Dendritic cell treated with granulocyte-macrophage colony-stimulating factor and Interleukin-4, amounts not matched to agents 40 ng/mL and 50 ng/mL, for 4 days (primary cell): ENCODE data around the gene SPOUT1.
"Not testable (repeated sequence)": the region's sequence is repeated elsewhere in the genome, so short reads cannot be mapped to it uniquely, and the experiment has no call there.

Source experiments
- H3K27ac Mint-ChIP-seq: one replicate; pipeline ENCODE4 v1.8.0; 2022; ENCODE audit warnings: mild to moderate bottlenecking, mixed read lengths
- H3K27me3 Mint-ChIP-seq: one replicate; pipeline ENCODE4 v1.8.0; 2022; ENCODE audit warnings: mild to moderate bottlenecking, mixed read lengths
- H3K36me3 Mint-ChIP-seq: one replicate; pipeline ENCODE4 v1.8.0; 2022; ENCODE audit warnings: low read depth, mixed read lengths
- H3K4me1 Mint-ChIP-seq: one replicate; pipeline ENCODE4 v1.8.0; 2022; ENCODE audit warnings: low read depth, mixed read lengths
- H3K4me3 Mint-ChIP-seq: one replicate; pipeline ENCODE4 v1.8.0; 2022; ENCODE audit warnings: mild to moderate bottlenecking, moderate library complexity, mixed read lengths
- H3K9me3 Mint-ChIP-seq: one replicate; pipeline ENCODE4 v1.8.0; 2022; ENCODE audit warnings: mixed read lengths
- intact Hi-C: fragments of 100-400 bp; cut with micrococcal nuclease; formaldehyde crosslinking; loops from one replicate; pipeline ENCODE4 v1.15.0; 2022

SPOUT1 gene, protein sequence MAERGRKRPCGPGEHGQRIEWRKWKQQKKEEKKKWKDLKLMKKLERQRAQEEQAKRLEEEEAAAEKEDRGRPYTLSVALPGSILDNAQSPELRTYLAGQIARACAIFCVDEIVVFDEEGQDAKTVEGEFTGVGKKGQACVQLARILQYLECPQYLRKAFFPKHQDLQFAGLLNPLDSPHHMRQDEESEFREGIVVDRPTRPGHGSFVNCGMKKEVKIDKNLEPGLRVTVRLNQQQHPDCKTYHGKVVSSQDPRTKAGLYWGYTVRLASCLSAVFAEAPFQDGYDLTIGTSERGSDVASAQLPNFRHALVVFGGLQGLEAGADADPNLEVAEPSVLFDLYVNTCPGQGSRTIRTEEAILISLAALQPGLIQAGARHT

DNA sequence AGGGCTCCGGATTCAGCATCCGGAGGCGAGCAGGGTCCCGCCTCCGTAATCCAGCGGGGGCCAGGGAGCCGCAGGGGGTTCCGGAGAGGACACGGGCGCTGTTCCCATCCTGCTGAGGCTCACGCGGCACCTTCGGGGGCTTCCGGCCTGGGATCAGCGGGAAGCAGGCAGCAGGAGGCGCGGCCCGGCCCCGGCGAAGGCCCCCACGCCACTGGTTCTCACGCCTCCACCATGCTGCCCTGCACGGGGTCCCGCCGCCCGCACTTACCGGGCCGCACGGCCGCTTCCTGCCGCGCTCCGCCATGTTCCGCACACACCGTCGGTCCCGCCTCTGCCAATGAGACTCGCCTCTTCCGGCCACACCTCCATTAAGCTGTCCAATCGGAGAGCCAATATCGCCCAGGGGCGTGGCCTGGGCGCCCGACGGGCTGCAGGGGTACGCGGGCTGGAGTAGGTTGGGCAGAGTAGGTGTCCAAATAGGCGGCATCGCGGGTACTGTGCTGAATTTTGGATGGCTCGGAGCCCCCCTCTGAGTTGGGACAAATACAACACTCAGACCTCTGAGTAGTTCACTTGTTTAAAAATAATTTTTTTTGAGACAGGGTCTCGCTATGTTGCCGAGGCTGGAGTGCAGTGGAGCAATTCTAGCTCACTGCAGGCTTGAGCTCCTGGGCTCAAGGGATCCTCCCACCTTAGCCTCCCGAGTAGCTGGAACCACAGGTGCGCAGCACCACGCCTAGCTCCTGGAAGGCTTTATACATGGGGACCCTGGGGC is at the start of gene SPOUT1:
Gene SPOUT1 (minus strand): TSS at position 318 of the 775 bp plus-strand sequence. CDS start 14 bp downstream, at position 304.
- H3K4me1 Mint-ChIP-seq, result peaks cover 12% of the 10 kb centered on the region
- H3K4me3 Mint-ChIP-seq, result peak within 1 kb of the TSS; percentile 85
- H3K36me3 Mint-ChIP-seq, result peaks cover 49% of the 10 kb centered on the region
- peak within 1 kb of the TSS; percentile 85 for H3K27ac Mint-ChIP-seq
- intact Hi-C loops, result no loop called here
- H3K27me3 Mint-ChIP-seq, result no peaks in the 10 kb centered on the region
- H3K9me3 Mint-ChIP-seq, result no peaks in the 10 kb centered on the region

DNA sequence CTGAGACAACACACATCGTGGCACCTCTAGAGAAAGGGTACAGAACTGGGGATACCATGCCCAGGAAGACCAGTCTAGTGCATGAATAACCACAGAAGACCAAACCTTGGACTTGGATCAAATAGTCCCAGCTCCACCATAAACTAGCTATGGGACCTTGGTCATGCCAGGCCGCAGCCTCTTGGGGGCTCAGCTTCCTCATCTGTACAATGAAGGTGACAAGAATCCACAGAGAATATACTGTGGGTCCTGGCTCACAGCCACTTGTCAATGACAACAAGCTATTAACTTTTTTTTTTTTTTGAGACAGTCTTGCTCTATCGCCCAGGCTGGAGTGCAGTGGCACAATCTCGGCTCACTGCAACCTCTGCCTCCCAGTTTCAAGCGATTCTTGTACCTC is 48.3 kb upstream of the SPOUT1 start:
- intact Hi-C loops, result no loop called here
- Mint-ChIP-seq H3K9me3 (no peaks in the 10 kb centered on the region), H3K36me3 (peaks cover 15% of the 10 kb centered on the region), H3K27me3 (no peaks in the 10 kb centered on the region), H3K4me3 (no peak overlapping the region), H3K27ac (no peak overlapping the region), H3K4me1 (peaks cover 44% of the 10 kb centered on the region)

DNA sequence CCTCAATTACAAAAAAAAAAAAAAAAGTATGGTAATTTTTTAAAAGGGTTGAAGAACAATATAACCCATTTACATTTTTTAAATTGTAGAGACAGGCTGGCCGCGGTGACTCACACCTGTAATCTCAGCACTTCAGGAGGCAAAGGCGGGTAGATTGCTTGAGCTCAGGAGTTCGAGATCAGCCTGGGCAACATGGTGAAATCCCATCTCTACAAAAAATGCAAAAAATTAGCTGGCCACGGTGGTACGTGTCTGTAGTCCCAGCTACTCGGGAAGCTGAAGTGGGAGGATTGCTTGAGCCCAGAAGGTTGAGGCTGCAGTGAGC is 41.3 kb upstream of the SPOUT1 start:
- intact Hi-C loops, H3K36me3 Mint-ChIP-seq: not testable (repeated sequence)

DNA sequence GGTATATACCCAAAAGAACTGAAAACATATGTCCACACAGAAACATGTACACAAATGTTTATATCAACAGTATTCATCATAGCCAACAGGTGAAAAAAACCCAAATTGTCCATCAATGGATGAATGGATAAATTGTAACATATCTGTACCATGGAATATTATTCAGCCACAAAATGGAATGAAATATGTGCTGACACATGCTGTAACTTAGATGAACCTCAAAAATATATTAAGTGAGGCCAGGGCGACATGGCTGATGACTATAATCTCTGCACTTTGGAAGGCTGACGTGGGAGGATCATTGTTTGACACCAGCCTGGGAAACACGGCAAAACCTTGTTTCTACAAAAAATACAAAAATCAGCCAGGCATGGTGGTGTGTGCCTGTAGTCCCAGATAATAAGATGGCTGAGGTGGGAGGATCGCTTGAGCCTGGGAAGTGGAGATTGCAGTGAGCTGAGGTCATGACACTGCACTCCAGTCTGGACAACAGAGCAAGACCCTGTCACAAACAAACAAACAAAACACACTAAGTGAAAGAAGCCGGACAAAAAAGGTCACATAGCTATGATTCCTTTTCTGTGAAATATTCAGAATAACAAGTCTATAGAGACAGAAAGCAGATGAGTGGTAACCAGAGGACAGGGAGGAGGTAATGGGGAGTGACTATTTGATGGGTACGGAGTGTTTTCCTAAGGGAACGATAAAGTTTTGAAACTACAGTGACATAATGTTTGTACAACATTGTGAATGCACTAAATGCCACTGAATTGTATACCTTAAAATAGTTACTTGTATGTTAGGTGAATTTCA is 40.7 kb upstream of the SPOUT1 start:
- intact Hi-C loops, result no loop called here

More for the DNA sequence above, 41.3 kb upstream of the SPOUT1 start:
- H3K9me3 Mint-ChIP-seq, H3K27ac Mint-ChIP-seq, H3K27me3 Mint-ChIP-seq, H3K4me3 Mint-ChIP-seq: not testable (repeated sequence)
- H3K4me1 Mint-ChIP-seq, result peaks cover 11% of the 10 kb centered on the region

DNA sequence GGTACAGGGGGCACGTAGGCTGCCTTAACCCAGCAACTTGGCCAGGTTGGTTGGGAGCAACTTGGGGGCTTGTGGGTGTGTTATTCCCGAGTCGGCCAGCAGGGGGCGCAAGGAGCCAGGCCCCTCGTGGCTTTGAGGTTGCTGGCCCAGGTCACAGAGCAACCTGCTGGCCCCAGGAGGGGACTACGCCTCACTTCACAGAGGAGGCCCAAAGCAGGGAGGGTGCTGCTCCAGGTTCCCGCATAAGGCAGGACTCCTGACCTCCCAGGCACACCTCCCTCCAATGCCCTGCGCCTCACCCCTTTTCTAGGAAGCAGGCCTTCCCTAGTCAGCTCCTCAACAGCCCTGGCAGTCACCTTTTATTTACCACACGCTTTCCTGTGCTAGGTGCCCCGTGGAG is 34.1 kb upstream of the SPOUT1 start:
- Mint-ChIP-seq H3K9me3 (no peaks in the 10 kb centered on the region), H3K27me3 (no peaks in the 10 kb centered on the region), H3K27ac (no peak overlapping the region), H3K36me3 (no peaks in the 10 kb centered on the region), H3K4me1 (peaks cover 24% of the 10 kb centered on the region), H3K4me3 (no peak overlapping the region)
- intact Hi-C loops, result loop anchor here (1.0 kb wide), 1 partner anchor 65 kb away; no protein-coding TSS in a partner anchor

More for the DNA sequence above, 40.7 kb upstream of the SPOUT1 start:
- H3K4me1 Mint-ChIP-seq, result peaks cover 11% of the 10 kb centered on the region
- H3K36me3 Mint-ChIP-seq, result peaks cover 6% of the 10 kb centered on the region
- H3K27ac Mint-ChIP-seq, result no peak overlapping the region
- H3K4me3 Mint-ChIP-seq, result no peak overlapping the region
- no peaks in the 10 kb centered on the region for H3K27me3 Mint-ChIP-seq
- no peaks in the 10 kb centered on the region for H3K9me3 Mint-ChIP-seq

DNA sequence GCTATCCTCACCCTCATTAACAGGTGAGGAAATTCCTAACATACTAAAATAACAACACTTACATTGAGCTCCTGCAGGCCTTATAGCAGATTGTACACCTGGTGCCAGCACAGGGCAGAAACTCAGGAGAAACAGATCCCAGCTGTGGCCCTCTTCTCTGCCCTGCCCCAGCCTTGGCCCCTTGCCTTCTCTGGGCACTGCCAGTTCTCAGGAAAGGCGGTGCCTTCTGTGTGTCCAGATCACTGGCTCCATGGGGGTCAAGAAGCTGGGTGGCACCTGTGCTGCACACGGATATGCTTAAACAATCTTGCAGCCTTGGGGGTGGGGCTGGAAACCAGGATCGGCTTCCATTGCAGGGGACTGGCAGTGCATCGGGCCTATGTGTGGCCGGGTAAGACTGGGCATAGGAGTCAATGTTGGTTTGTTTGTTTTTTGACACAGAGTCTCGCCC is 32.8 kb upstream of the SPOUT1 start:
- intact Hi-C loops, result no loop called here
- no peaks in the 10 kb centered on the region for H3K27me3 Mint-ChIP-seq

DNA sequence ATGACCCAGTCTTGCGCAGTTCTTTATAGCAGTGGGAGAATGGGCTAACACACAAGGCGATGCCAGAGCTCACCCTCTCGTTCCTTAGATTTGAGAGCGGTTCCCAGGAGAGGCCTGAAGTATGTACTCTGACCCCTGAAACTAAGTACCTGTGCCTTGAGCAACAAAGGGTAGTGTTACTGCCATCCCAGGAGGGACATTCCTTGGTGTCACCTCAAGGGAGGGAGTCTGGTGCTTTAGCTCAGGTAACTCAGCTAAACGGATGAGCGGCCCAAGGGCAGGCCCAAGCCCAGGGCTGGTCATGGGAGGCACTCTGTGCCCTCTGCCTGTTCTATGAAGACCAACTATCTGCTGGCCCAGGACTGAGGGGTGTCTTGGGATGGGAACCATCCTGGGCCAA is 31.9 kb upstream of the SPOUT1 start:
- Mint-ChIP-seq H3K27ac (peak overlapping the region; percentile 72), H3K4me1 (peaks cover 24% of the 10 kb centered on the region), H3K27me3 (no peaks in the 10 kb centered on the region), H3K9me3 (no peaks in the 10 kb centered on the region), H3K4me3 (no peak overlapping the region), H3K36me3 (no peaks in the 10 kb centered on the region)
- intact Hi-C loops, result no loop called here

More for the DNA sequence above, 32.8 kb upstream of the SPOUT1 start:
- H3K9me3 Mint-ChIP-seq, result no peaks in the 10 kb centered on the region
- no peak overlapping the region for H3K4me3 Mint-ChIP-seq
- H3K4me1 Mint-ChIP-seq, result peaks cover 24% of the 10 kb centered on the region
- no peaks in the 10 kb centered on the region for H3K36me3 Mint-ChIP-seq
- peak overlapping the region; percentile 72 for H3K27ac Mint-ChIP-seq

DNA sequence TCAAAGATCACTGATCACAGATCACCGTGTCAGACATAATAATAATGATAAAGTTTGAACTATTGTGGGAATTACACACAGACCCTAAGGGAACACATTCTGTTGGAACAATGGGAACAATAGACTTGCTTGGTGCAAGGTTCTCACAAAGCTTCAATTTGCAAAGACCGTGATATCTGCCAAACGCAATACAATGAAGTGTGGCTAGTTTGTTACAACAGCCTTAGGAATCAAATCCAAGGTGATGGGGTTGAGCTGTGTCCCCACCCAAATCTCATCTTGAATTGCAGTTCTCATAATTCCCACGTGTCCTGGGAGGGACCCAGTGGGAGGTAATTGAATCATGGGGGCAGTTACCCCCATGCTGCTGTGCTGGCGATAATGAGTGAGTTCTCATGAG is 31.3 kb upstream of the SPOUT1 start:
- H3K9me3 Mint-ChIP-seq, result no peaks in the 10 kb centered on the region
- no peak overlapping the region for H3K4me3 Mint-ChIP-seq
- no peaks in the 10 kb centered on the region for H3K27me3 Mint-ChIP-seq
- no peaks in the 10 kb centered on the region for H3K36me3 Mint-ChIP-seq
- H3K4me1 Mint-ChIP-seq, result peaks cover 24% of the 10 kb centered on the region
- intact Hi-C loops, result no loop called here
- peak overlapping the region; percentile 72 for H3K27ac Mint-ChIP-seq

DNA sequence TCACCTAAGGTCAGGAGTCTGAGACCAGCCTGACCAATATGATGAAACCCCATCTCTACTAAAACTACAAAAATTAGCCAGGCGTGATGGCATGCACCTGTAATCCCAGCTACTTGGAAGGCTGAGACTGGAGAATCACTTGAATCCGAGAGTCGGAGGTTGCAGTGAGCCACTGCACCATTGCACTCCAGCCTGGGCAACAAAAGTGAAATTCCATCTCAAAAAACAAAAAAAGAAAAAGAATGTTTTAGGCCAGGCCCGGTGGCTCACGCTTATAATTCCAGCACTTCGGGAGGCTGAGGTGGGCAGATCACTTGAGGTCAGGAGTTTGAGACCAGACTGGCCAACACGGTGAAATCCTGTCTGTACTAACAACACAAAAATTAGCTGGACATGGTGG is 28.9 kb upstream of the SPOUT1 start:
- H3K27ac Mint-ChIP-seq, intact Hi-C loops: not testable (repeated sequence)

DNA sequence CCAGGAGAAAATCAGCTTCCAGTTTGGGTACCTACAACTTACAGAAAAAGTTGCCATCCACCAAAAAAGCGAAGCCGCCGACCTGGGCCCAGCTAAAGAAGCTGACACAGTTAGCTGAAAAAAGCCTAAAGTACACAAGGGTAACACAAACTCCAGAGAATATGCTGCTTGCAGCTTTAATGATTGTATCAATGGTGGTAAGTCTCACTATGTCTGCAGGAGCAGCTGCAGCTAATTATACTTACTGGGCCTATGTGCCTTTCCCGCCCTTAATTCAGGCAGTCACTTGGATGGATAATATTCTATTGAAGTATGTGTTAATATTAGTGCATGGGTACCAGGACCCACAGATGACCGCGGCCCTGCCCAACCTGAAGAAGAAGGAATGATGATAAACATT is 24.9 kb upstream of the SPOUT1 start:
- intact Hi-C loops, result not testable (repeated sequence)

More for the DNA sequence above, 28.9 kb upstream of the SPOUT1 start:
- peaks cover 19% of the 10 kb centered on the region for H3K4me1 Mint-ChIP-seq
- not testable (repeated sequence) for H3K27me3 Mint-ChIP-seq, H3K4me3 Mint-ChIP-seq, H3K9me3 Mint-ChIP-seq, H3K36me3 Mint-ChIP-seq

DNA sequence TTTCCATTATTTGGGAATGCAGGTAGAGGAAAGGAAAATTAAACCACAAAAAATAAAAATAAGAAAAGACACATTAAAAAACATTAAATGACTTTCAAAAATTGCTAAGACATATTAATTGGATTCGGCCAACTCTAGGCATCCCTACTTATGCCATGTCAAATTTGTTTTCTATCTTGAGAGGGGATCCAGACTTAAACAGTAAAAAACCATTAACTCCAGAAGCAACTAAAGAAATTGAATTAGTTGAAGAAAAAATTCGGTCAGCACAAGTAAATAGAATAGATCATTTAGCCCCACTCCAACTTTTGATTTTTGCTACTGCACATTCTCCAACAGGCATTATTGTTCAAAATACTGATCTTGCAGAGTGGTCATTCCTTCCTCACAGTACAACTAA is 23.1 kb upstream of the SPOUT1 start:
- H3K27me3 Mint-ChIP-seq, H3K27ac Mint-ChIP-seq, intact Hi-C loops, H3K4me3 Mint-ChIP-seq, H3K4me1 Mint-ChIP-seq, H3K36me3 Mint-ChIP-seq: not testable (repeated sequence)
- H3K9me3 Mint-ChIP-seq, result peaks cover 17% of the 10 kb centered on the region

More for the DNA sequence above, 24.9 kb upstream of the SPOUT1 start:
- not testable (repeated sequence) for H3K4me3 Mint-ChIP-seq, H3K27ac Mint-ChIP-seq, H3K27me3 Mint-ChIP-seq, H3K4me1 Mint-ChIP-seq, H3K36me3 Mint-ChIP-seq
- H3K9me3 Mint-ChIP-seq, result peaks cover 17% of the 10 kb centered on the region

DNA sequence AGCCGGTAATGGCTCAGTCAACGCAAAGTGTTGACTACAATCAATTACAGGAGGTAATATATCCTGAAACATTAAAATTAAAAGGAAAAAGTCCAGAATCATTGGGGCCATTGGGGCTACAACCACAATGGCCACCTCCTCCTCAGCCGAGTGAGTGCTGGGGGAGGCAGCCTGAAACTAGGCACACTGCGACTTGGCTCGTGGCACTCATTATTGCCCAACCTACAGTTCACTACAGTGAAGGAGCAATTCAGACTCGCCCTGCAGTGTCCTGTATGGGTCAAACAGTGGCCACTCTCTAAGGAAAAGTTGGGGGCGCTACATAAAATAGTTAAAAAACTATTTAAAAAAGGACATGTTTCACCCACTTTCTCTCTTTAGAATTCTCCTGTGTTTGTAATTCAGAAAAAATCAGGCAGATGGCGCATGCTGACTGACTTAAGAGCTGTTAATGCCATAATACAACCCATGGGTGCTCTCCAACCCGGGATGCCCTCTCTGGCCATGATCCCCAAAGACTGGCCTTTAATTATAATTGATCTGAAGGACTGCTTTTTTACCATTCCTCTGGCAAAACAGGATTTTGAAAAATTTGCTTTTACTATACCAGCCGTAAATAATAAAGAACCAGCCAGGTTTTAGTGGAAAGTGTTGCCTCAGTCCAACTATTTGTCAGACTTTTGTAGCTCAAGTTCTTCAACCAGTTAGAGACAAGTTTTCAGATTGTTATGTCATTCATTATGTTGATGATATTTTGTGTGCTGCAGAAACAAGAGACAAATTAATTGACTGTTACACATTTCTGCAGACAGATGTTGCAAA is 22.4 kb upstream of the SPOUT1 start:
- H3K27ac Mint-ChIP-seq, H3K27me3 Mint-ChIP-seq, H3K4me1 Mint-ChIP-seq, H3K36me3 Mint-ChIP-seq, intact Hi-C loops, H3K4me3 Mint-ChIP-seq: not testable (repeated sequence)
- H3K9me3 Mint-ChIP-seq, result peaks cover 17% of the 10 kb centered on the region

DNA sequence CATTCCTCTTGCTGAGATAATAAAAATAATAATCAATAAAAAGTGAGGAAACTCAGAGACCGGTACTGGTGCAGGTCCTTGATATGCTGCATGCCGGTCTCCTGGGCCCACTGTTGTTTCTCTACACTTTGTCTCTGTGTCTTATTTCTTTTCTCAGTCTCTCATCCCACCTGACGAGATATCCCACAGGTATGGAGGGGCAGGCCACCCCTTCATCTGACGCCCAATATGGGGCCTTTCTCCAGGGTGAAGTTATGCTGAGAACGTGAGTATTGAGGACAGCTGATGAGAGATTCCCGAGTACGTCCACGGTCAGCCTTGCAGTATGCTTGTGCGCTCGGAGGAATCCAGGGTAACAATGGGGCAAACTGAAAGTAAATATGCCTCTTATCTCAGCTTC is 21.4 kb upstream of the SPOUT1 start:
- H3K4me1 Mint-ChIP-seq, H3K27me3 Mint-ChIP-seq, H3K27ac Mint-ChIP-seq, H3K36me3 Mint-ChIP-seq, intact Hi-C loops, H3K4me3 Mint-ChIP-seq: not testable (repeated sequence)
- peaks cover 17% of the 10 kb centered on the region for H3K9me3 Mint-ChIP-seq
